Stimulated activated CD4-positive, alpha-beta T cell treated with anti-CD3 and anti-CD28 coated beads, Interleukin-12 subunit alpha, Interleukin-12 subunit beta, amount 100 ng/mL, for 48 hours (primary cell): Measurements from ENCODE around the gene ZNF248.
"Not testable (repeated sequence)": the region's sequence is repeated elsewhere in the genome, so short reads cannot be mapped to it uniquely, and the experiment has no call there.

Experiments used
- DNase-seq, 3 donors: peaks; one replicate each; pipeline ENCODE4 v3.0.0-alpha.2; 2020; ENCODE audit warnings: low read depth in 2 of 3, low spot score in 1 of 3

The ZNF248 gene

DNA sequence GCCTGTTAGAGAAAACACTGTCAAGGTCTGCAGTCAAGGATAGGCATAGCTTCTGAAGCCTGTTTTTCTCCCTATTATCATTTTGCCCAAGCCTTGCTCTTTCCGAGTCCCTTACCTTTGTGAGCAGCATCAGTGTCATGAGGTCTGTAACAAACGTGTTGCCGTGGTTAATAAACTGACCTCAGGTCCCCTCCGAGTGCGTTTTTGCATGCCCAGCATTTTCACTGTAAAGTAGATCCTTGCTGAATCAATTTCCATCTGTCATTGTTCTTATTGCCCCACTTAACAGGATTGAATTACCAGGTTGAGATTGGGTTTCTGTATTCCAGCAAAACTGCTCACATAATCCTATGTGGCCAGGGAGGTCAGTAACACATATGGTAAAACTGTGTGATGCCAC is 110.3 kb downstream of the ZNF248 start:
- no peak for DNase-seq

DNA sequence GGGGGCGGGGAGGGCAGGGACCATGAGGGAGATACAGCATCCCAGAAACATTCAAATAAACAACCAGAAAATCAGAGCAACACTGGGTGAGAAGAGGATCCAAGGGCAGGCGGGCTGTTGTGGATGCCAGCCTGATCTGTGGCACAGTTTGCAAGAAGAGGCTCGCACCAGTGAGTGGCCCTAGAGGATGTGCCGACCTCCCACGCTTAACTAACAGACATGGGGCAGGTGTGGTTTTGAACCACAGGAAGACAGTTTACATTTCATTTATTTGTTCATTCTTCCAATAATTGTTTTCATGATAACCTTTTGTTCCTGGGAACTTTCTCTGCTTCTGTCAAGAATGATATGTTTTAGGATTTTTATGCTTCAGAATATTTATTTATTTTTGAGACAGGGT is 115.6 kb downstream of the ZNF248 start:
- DNase-seq, result no peak

DNA sequence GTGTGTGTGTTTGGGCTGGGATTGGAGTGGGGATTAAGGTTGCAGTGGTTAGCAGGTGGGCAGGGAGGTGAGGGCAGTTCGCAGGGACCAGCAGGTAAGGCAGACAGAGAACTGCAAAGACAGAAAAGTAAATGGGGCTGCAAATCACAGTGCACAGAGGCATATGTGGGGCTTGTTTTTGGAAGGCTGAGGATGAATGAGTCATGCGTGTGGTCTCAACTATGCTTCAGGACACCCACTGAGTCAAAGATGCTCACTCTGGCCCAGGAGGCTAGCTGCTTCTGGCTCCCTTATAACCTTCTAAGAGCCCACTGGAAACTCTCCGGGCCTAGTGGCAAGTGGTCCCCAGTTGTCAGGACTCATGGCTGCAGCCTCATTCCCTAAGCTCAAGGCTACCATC is 118.2 kb downstream of the ZNF248 start:
- DNase-seq, result no peak

DNA sequence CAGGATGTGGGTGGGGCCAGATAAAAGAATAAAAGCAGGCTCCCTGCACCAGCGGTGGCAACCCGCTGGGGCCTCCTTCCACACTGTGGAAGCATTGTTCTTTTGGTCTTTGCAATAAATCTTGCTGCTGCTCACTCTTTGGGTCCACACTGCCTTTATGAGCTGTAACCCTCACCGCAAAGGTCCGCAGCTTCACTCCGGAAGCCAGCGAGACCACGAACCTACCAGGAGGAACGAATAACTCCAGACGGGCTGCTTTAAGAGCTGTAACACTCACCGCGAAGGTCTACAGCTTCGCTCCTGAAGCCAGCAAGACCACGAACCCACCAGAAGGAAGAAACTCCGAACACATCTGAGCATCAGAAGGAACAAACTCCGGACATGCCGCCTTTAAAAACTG is 119.2 kb downstream of the ZNF248 start:
- DNase-seq, result not testable (repeated sequence)

DNA sequence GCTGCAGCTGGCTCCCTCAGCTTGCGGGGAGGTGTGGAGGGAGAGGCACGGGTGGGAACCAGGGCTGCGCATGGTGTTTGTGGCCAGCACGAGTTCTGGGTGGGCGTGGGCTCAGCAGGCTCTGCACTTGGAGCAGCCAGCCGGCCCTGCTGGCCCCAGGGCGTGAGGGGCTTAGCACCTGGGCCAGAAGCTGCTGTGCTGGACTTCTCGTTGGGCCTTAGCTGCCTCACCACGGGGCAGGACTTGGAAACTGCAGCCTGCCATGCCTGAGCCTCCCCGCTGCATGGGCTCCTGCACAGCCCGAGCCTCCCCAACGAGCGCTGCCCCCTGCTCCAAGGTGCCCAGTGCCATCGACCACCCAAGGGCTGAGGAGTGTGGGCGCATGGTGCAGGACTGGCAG is 120.1 kb downstream of the ZNF248 start:
- no peak for DNase-seq

DNA sequence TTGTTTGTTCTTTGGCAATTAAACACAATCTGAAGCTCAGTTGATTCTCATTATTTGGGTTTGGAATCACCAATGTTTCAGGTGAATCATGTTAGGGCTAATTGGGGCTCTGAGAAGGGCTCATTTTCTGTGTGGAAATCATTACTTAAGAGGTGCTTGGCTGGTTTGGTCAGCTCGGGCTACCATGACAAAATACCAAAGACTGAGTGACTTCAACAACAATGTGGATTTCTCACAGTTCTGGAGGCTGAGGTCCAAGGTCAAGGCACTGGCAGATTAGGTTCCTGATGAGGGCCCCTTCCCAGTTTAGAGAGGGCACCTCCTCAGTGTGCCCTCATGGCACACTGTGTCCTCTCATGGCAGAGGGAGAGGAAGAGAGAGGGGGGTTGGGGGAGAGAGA is 121.3 kb downstream of the ZNF248 start:
- no peak for DNase-seq

DNA sequence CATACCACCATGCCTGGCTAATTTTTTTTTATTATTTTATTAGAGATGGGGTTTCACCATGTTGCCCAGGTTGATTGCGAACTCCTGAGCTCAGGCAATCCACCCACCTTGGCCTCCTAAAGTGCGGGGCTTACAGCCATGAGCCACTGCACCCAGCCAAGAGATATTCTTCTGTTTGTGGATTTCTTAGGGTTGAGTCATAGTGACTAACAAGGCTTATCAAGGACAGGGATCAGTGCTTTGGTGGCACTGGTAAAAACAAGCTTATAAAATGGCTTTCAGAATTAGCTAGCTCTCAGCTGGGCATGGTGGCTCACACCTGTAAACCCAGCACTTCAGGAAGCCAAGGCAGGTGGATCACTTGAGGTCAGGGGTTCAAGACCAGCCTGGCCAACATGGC is 122.4 kb downstream of the ZNF248 start:
- DNase-seq, result no peak
